Neural crest cell (in vitro differentiated cells): ENCODE results near the gene DDC. TPM values are rescaled to one million over a fixed set of nuclear protein-coding genes. Genes with fewer than 3 reads are reported as not detected.

Experiments
- DNase-seq: peaks from one replicate; pipeline ENCODE4 v3.0.0; 2021; ENCODE audit warnings: low read depth, mixed read lengths, low spot score
- H3K27ac Mint-ChIP-seq: one replicate; pipeline ENCODE4 v1.8.0; 2021; ENCODE audit warnings: mild to moderate bottlenecking, mixed read lengths; ENCODE audit not compliant: unreplicated experiment
- H3K27me3 Mint-ChIP-seq: 2 replicates; pipeline ENCODE4 v1.8.0; 2021; ENCODE audit warnings: low read depth, mild to moderate bottlenecking, mixed read lengths
- H3K36me3 Mint-ChIP-seq: 2 replicates; pipeline ENCODE4 v1.8.0; 2021; ENCODE audit warnings: low read depth, mild to moderate bottlenecking, mixed read lengths
- H3K4me1 Mint-ChIP-seq: 2 replicates; pipeline ENCODE4 v1.8.0; 2021; ENCODE audit warnings: mixed read lengths
- H3K4me3 Mint-ChIP-seq: one replicate; pipeline ENCODE4 v1.8.0; 2021; ENCODE audit warnings: mild to moderate bottlenecking, mixed read lengths
- H3K9me3 Mint-ChIP-seq: 2 replicates; pipeline ENCODE4 v1.8.0; 2021; ENCODE audit warnings: mixed read lengths
- CTCF ChIP-seq: fragments of 200-600 bp; sonication (generic); conservative IDR thresholded peaks from 2 replicates; pipeline ENCODE4 v1.5.0; 2021; ENCODE audit warnings: antibody characterized with exemption, mild to moderate bottlenecking
- total RNA-seq: library from RNA; stranded (reverse); gene quantifications from 2 replicates; pipeline ENCODE4 v1.2.1, GENCODE V29; 2021

DDC gene
- total RNA-seq, 1 donor from 2014 or later, result 1.0 TPM

DNA sequence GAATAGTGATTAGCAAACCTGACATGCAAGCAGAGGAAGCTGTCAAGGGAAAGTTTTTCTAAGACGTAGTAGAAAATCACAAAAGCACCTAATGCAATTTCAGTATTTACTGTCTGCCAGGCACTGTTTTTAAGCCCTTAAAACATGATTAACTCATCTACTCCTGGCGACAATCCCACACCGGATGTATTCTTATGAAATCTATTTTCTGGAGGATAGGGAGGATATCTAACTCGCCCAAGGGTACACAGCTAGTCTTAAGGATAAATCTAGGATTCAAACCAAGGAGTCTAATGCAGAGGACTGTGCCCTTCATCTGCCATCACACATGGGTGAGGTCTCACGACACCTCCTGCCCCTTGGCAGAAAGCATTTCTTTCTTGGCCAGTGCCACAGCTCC, 67.2 kb downstream of the DDC start:
- no peaks in the 10 kb centered on the region for H3K4me1 Mint-ChIP-seq
- no peak for DNase-seq
- no peaks in the 10 kb centered on the region for H3K9me3 Mint-ChIP-seq
- no peaks in the 10 kb centered on the region for H3K27me3 Mint-ChIP-seq
- no peak overlapping the region for H3K4me3 Mint-ChIP-seq
- H3K36me3 Mint-ChIP-seq, result peaks cover 2% of the 10 kb centered on the region
- no peak overlapping the region for H3K27ac Mint-ChIP-seq
- no peak for TF ChIP-seq CTCF

DNA sequence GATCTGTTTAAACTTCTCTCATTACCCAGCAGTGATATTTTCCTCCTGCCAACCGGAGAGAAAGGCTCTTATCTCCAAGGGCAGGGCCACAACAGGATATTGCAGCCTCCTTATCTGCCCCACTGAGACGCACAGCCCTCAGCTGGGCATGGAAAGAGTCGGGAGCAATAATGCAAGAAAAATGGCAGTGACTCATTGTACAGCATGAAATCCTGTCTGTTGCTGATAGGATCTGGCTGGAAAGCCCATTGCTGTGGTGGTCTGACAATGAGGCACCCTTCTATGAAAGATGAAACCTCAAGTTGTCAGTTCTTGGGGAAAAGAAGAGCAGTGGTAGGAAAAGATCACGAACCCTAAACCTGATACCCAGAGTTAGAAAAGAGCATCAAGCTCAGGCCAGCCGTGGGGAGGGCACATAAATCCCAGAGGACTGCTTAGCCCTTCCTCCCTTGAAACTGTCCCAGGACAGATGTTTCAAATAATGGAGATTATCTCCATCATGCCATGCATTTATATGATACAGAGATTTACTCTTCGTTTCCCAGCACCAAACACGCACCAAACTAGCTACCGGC, 68.0 kb downstream of the DDC start:
- no peak for DNase-seq
- peaks cover 2% of the 10 kb centered on the region for H3K36me3 Mint-ChIP-seq
- H3K27me3 Mint-ChIP-seq, result no peaks in the 10 kb centered on the region
- no peak overlapping the region for H3K27ac Mint-ChIP-seq
- H3K4me3 Mint-ChIP-seq, result no peak overlapping the region
- TF ChIP-seq CTCF, result no peak
- no peaks in the 10 kb centered on the region for H3K4me1 Mint-ChIP-seq
- no peaks in the 10 kb centered on the region for H3K9me3 Mint-ChIP-seq

GRCh38 chr7:50496569-50496968, 68.6 kb downstream of the DDC start:
- Mint-ChIP-seq H3K9me3 (peaks cover 2% of the 10 kb centered on the region), H3K4me3 (no peak overlapping the region), H3K27me3 (no peaks in the 10 kb centered on the region), H3K36me3 (peaks cover 2% of the 10 kb centered on the region), H3K4me1 (no peaks in the 10 kb centered on the region), H3K27ac (no peak overlapping the region)
- no peak for TF ChIP-seq CTCF
- no peak for DNase-seq

GRCh38 chr7:50495746-50496145, 69.5 kb downstream of the DDC start:
- TF ChIP-seq CTCF, result no peak

DNA sequence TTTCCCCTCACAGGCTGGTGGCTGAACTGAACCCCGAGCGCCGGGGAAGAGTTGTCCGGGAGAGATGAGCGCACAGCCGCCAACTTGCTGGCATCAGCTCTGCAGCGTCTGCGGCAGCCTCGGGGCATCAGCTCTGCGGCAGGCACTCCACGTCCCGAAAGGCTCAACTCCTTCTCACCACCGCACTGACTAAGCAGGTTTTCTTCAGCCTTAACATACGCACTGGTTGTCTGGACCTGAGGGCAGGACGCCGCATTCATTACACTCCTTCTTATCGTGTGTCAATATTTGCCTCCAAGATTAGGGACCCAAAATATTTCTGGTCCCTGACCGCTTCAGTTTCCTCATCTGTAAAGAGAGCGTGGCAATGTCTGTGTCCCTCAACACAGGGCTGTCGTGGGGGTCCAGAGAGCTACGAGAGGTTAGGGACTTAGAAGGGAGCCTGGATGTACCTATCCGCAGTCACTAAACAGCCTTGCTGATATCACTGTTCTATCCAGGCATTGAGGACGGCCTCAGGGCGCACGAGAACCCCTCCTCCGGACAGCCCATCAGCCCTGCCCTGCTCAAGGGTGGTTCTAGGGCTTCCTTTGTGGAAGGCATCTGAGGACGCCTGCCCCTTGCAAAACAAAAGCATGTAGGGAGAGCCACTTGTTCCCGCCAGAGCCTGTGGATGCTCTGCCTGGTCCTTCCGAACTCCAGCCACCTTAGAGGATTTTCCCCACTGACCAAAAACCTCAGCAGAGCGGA, 72.3 kb downstream of the DDC start:
- Mint-ChIP-seq H3K27ac (no peak overlapping the region), H3K36me3 (no peaks in the 10 kb centered on the region), H3K9me3 (peaks cover 2% of the 10 kb centered on the region), H3K4me3 (no peak overlapping the region), H3K27me3 (no peaks in the 10 kb centered on the region), H3K4me1 (no peaks in the 10 kb centered on the region)
- TF ChIP-seq CTCF, result no peak
- no peak for DNase-seq

More at GRCh38 chr7:50495746-50496145, 69.5 kb downstream of the DDC start:
- Mint-ChIP-seq H3K4me1 (no peaks in the 10 kb centered on the region), H3K36me3 (no peaks in the 10 kb centered on the region), H3K4me3 (no peak overlapping the region), H3K27me3 (no peaks in the 10 kb centered on the region), H3K9me3 (peaks cover 2% of the 10 kb centered on the region), H3K27ac (no peak overlapping the region)
- DNase-seq, result no peak
